ENCODE data around the gene TFF3. TPM values are rescaled to one million over a fixed set of nuclear protein-coding genes. Genes with fewer than 3 reads are reported as not detected.

TFF3 gene
- total RNA-seq, 2 experiments from 2014 or later = not detected

DNA sequence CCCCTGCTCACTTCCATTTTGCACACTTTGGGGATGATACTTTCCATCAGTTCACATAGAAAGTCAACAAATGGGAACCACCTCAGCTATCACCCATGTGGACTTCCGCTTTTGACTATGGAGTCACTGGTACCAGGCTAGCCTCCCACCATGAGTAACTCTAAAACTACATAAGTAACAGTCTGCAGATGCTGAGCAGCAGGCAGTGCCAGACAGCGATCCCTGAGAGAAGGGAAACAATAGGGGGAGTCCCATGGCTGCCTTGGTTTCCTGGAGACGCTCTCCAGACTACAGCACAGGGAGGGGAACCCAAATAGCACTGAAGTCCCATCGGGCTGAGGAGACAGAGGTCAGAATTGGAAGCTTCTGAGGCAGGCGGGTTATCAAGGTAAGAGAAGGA lies 38.4 kb upstream of the TFF3 start:
- H3K27ac ChIP-seq (ENCODE audit: low read depth in 1 of 2, low read length in 2 of 2) = no peak overlapping the region
- no peaks in the 10 kb centered on the region for H3K27me3 ChIP-seq (ENCODE audit: control insufficient read depth in 1 of 2, insufficient read depth in 2 of 2, low read length in 2 of 2)
- peaks cover 0 to 8% of the 10 kb centered on the region in 2 experiments for H3K9me3 ChIP-seq (ENCODE audit: control insufficient read depth in 1 of 2, insufficient read depth in 1 of 2, low read length in 2 of 2)
- no peaks in the 10 kb centered on the region for H3K4me1 ChIP-seq (ENCODE audit: insufficient read depth, low read length)
- Mint-ChIP-seq H3K9me3 (peaks cover 7% of the 10 kb centered on the region), H3K36me3 (ENCODE audit: low read depth) (no peaks in the 10 kb centered on the region), H3K27ac (no peak overlapping the region), H3K4me1 (ENCODE audit: low read depth) (no peaks in the 10 kb centered on the region), H3K27me3 (no peaks in the 10 kb centered on the region), H3K4me3 (no peak overlapping the region)
- no peak overlapping the region for H3K4me3 ChIP-seq (ENCODE audit: low read length)
- ATAC-seq (ENCODE audit: poor library complexity) (no peak), DNase-seq (no peak)
- intact Hi-C loops (cut with DNase I, micrococcal nuclease) = no loop called here
- POLR2A ChIA-PET = no interaction called here
- no peaks in the 10 kb centered on the region for H3K36me3 ChIP-seq (ENCODE audit: insufficient read depth, low read length)
- no peak for TF ChIP-seq CTCF (IDR thresholded peaks at IDR 0.05)
- CTCF ChIA-PET = no interaction called here

DNA sequence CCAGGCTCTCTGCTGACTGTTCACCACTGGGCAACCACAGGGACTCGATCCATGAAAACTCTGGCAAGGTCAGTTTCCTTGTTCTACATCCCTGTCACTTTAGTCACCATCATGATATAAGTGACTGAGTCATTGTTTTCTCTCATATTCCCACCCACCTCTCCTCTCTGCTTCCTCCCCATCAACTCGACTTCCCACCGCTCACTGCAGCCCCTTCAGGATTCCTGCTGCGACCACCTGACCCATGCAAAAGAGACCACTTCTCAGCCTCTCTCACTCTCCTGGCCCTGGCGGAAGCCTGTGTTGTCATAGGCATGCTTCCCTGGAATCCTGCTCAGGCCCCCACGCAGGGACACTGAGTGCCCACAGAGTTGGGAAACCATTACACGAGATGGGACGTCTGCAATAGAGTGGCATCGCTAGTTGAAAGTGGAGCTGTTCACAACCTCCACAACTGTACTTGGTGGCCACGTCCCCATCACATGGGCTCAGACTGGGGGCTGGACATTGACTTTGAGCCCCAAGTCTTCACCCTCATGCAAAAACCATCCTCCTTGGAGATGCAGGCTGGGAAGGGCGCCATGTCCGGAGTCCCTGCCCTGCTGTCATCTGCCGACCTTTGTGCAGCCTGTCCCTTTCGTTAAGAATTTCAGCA lies 37.4 kb upstream of the TFF3 start:
- peaks cover 0 to 8% of the 10 kb centered on the region in 2 experiments for H3K9me3 ChIP-seq (ENCODE audit: control insufficient read depth in 1 of 2, insufficient read depth in 1 of 2, low read length in 2 of 2)

GRCh38 chr21:42351626-42352440 lies 36.6 kb upstream of the TFF3 start:
- DNase-seq (peak in 1 of 14 experiments; percentile 25), ATAC-seq (ENCODE audit: poor library complexity) (no peak)
- H3K27me3 Mint-ChIP-seq = no peaks in the 10 kb centered on the region
- no peak overlapping the region for H3K27ac Mint-ChIP-seq
- no peaks in the 10 kb centered on the region for H3K4me1 Mint-ChIP-seq (ENCODE audit: low read depth)
- no peaks in the 10 kb centered on the region for H3K36me3 Mint-ChIP-seq (ENCODE audit: low read depth)
- Histone ChIP-seq H3K4me1 (ENCODE audit: insufficient read depth, low read length) (no peaks in the 10 kb centered on the region), H3K4me3 (ENCODE audit: low read length) (no peak overlapping the region), H3K36me3 (ENCODE audit: insufficient read depth, low read length) (no peaks in the 10 kb centered on the region), H3K27me3 (ENCODE audit: control insufficient read depth in 1 of 2, insufficient read depth in 2 of 2, low read length in 2 of 2) (no peaks in the 10 kb centered on the region), H3K9me3 (ENCODE audit: control insufficient read depth in 1 of 2, insufficient read depth in 1 of 2, low read length in 2 of 2) (peaks cover 0 to 8% of the 10 kb centered on the region in 2 experiments), H3K27ac (ENCODE audit: low read depth in 1 of 2, low read length in 2 of 2) (no peak overlapping the region)
- CTCF ChIA-PET = no interaction called here
- intact Hi-C loops (cut with DNase I, micrococcal nuclease) = no loop called here
- peaks cover 7% of the 10 kb centered on the region for H3K9me3 Mint-ChIP-seq
- no peak overlapping the region for H3K4me3 Mint-ChIP-seq
- POLR2A ChIA-PET = no interaction called here
- no peak for TF ChIP-seq CTCF (IDR thresholded peaks at IDR 0.05)

More for the DNA sequence above, 37.4 kb upstream of the TFF3 start:
- no peak overlapping the region for H3K27ac ChIP-seq (ENCODE audit: low read depth in 1 of 2, low read length in 2 of 2)
- ATAC-seq (ENCODE audit: poor library complexity) = no peak
- no peak for TF ChIP-seq CTCF (IDR thresholded peaks at IDR 0.05)
- H3K9me3 Mint-ChIP-seq = peaks cover 7% of the 10 kb centered on the region
- no peaks in the 10 kb centered on the region for H3K4me1 ChIP-seq (ENCODE audit: insufficient read depth, low read length)
- no peak overlapping the region for H3K4me3 ChIP-seq (ENCODE audit: low read length)
- H3K27me3 ChIP-seq (ENCODE audit: control insufficient read depth in 1 of 2, insufficient read depth in 2 of 2, low read length in 2 of 2) = no peaks in the 10 kb centered on the region
- CTCF ChIA-PET = no interaction called here
- H3K4me1 Mint-ChIP-seq (ENCODE audit: low read depth) = no peaks in the 10 kb centered on the region
- POLR2A ChIA-PET = no interaction called here
- H3K27me3 Mint-ChIP-seq = no peaks in the 10 kb centered on the region
- DNase-seq = peak in 1 of 14 experiments; percentile 22
- no peaks in the 10 kb centered on the region for H3K36me3 Mint-ChIP-seq (ENCODE audit: low read depth)
- no peak overlapping the region for H3K4me3 Mint-ChIP-seq
- no peaks in the 10 kb centered on the region for H3K36me3 ChIP-seq (ENCODE audit: insufficient read depth, low read length)
- H3K27ac Mint-ChIP-seq = no peak overlapping the region
- intact Hi-C loops (cut with DNase I, micrococcal nuclease) = no loop called here
